ENCODE measurements around the gene KIAA1614.

DNA sequence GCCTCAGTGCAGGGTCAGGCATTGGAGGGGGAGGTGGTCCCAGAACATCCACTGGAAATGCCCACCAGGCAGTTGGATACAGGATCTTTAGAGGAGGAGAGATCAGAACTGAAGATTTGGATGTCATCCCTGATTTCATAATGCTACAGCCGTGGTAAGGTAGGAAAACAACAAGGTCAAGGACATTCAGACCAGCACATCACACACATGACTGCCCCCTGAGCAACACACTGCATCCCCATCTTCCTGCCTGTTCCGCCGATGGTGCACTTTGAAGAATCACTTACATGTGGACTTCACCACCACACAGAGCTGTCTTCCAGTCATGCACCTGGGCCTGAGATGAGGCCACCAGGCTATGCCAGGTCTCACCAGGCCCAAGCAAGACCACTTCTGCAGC is 16.7 kb downstream of the KIAA1614 start:
- no peak for TF ChIP-seq ZNF565 (CRISPR knock-in tag; conservative IDR thresholded peaks at IDR 0.05; ENCODE audit: low read depth)
- TF ChIP-seq ISL1 (CRISPR knock-in tag; IDR thresholded peaks at IDR 0.05): no peak
- TF ChIP-seq TCF4 (CRISPR knock-in tag; IDR thresholded peaks at IDR 0.05; ENCODE audit: borderline replicate concordance): no peak
- no peak for TF ChIP-seq ARNTL (CRISPR knock-in tag; IDR thresholded peaks at IDR 0.05; ENCODE audit: borderline replicate concordance, low read depth)
- TF ChIP-seq, protein P1, sequence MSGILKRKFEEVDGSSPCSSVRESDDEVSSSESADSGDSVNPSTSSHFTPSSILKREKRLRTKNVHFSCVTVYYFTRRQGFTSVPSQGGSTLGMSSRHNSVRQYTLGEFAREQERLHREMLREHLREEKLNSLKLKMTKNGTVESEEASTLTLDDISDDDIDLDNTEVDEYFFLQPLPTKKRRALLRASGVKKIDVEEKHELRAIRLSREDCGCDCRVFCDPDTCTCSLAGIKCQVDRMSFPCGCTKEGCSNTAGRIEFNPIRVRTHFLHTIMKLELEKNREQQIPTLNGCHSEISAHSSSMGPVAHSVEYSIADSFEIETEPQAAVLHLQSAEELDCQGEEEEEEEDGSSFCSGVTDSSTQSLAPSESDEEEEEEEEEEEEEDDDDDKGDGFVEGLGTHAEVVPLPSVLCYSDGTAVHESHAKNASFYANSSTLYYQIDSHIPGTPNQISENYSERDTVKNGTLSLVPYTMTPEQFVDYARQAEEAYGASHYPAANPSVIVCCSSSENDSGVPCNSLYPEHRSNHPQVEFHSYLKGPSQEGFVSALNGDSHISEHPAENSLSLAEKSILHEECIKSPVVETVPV (CRISPR knock-in tag; IDR thresholded peaks at IDR 0.05): no peak
- no peak for TF ChIP-seq ZNF8 (CRISPR knock-in tag; IDR thresholded peaks at IDR 0.05)
- TF ChIP-seq, protein P2, sequence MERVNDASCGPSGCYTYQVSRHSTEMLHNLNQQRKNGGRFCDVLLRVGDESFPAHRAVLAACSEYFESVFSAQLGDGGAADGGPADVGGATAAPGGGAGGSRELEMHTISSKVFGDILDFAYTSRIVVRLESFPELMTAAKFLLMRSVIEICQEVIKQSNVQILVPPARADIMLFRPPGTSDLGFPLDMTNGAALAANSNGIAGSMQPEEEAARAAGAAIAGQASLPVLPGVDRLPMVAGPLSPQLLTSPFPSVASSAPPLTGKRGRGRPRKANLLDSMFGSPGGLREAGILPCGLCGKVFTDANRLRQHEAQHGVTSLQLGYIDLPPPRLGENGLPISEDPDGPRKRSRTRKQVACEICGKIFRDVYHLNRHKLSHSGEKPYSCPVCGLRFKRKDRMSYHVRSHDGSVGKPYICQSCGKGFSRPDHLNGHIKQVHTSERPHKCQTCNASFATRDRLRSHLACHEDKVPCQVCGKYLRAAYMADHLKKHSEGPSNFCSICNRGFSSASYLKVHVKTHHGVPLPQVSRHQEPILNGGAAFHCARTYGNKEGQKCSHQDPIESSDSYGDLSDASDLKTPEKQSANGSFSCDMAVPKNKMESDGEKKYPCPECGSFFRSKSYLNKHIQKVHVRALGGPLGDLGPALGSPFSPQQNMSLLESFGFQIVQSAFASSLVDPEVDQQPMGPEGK (CRISPR knock-in tag; IDR thresholded peaks at IDR 0.05; ENCODE audit: borderline replicate concordance): no peak
- no peak for TF ChIP-seq CSDC2 (CRISPR knock-in tag; IDR thresholded peaks at IDR 0.05)
- no peak for TF ChIP-seq ZFP30 (CRISPR knock-in tag; IDR thresholded peaks at IDR 0.05)
- TF ChIP-seq, protein P3, sequence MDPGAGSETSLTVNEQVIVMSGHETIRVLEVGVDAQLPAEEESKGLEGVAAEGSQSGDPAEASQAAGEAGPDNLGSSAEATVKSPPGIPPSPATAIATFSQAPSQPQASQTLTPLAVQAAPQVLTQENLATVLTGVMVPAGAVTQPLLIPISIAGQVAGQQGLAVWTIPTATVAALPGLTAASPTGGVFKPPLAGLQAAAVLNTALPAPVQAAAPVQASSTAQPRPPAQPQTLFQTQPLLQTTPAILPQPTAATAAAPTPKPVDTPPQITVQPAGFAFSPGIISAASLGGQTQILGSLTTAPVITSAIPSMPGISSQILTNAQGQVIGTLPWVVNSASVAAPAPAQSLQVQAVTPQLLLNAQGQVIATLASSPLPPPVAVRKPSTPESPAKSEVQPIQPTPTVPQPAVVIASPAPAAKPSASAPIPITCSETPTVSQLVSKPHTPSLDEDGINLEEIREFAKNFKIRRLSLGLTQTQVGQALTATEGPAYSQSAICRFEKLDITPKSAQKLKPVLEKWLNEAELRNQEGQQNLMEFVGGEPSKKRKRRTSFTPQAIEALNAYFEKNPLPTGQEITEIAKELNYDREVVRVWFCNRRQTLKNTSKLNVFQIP (CRISPR knock-in tag; IDR thresholded peaks at IDR 0.05; ENCODE audit: borderline replicate concordance, low read depth): no peak

All from SK-N-SH treated with all-trans-retinoic acid at 6 μM for 48 hours (cell line).